ENCODE results near the gene ITGA2.

The ITGA2 gene

GRCh38 chr5:53066088-53066487 is 76.9 kb downstream of the ITGA2 start:
- FAIRE-seq: no peak

GRCh38 chr5:53067641-53068040 is 78.5 kb downstream of the ITGA2 start:
- FAIRE-seq: no peak

DNA sequence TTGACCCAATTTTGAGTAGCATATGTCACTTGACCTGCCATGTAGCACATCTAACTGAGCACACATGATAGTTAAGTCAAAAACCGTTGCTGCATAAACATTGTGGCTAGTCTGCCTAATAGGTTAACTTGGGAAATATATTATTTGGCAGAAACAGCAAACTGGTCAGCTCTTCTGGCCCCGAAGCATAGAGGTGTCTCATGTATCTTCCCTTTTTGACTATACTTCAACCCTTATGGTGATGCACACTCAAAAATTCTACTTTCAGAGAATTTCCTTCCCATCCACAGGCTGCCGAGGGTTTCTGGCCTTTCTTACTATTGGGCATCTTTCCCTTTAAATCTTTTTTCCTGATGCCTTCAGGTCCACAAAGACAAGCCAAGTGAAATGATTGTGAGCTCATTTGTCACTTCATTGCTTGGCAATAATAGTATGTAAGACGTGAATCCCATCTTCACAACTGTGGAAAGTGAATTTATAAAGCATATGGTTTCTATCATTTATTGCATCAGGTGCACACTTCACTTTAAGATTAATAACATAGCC is 79.2 kb downstream of the ITGA2 start:
- FAIRE-seq: no peak

DNA sequence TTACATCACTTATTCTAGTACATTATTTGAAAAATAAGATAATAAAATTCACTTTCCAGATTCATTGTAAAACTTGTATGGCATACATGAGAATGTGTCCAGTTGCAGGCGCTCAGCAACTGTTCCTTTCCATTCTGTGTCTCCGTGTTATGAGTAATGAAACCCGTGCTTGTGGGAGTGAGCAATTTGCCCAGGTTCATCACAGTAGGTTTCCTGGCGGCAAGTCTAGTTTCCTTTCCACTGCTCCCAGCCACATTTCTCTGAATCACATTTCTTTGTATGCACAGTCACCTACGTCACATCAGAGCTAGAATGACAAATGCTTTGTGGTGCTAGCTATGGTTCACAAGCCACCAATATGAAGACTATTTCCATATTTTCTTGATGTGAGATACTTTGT is 80.5 kb downstream of the ITGA2 start:
- FAIRE-seq: no peak

- FAIRE-seq: no peak
Observed at GRCh38 chr5:53071298-53071697, 82.1 kb downstream of the ITGA2 start.

- no peak for FAIRE-seq
Observed at GRCh38 chr5:53071738-53072137, 82.6 kb downstream of the ITGA2 start.

DNA sequence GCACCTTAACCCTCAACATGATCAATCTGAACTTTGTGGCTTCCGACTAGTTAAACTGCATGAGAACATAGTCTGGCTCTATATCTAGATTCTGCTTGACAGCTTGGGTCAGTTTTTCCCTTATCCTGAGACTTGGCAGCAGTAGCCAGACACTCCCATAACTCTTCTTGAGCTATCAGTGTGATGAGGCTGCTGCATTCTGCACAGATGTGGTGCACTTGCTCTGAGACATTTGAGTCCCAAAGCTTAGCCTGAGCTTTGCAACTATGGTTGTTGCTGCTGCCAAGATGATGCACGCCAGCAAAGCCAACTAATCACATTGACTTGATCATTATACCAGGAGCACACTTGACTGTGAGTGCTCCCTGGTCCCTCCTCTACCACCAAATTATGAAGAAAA is 84.2 kb downstream of the ITGA2 start:
- FAIRE-seq: no peak

- FAIRE-seq: no peak
Observed at GRCh38 chr5:53076014-53076583, 86.9 kb downstream of the ITGA2 start.

DNA sequence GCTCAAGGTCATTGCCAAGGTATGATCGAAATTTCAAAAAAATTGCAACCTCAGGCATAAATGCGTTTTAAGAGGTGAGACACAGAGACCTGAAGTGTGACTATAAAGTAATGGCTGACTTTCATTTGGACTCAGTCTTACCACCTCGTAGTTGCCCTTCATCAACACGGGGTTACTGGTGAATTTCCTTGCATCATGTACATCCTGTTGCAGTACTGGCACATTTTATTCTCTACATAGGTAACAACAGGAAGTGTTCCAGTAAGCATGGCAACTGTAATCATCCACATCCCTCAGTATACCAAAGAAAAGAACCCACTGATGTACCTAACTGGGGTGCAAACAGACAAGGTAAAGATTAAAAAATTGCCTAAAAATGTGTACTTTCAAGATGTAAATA is 91.1 kb downstream of the ITGA2 start:
- no peak for FAIRE-seq

DNA sequence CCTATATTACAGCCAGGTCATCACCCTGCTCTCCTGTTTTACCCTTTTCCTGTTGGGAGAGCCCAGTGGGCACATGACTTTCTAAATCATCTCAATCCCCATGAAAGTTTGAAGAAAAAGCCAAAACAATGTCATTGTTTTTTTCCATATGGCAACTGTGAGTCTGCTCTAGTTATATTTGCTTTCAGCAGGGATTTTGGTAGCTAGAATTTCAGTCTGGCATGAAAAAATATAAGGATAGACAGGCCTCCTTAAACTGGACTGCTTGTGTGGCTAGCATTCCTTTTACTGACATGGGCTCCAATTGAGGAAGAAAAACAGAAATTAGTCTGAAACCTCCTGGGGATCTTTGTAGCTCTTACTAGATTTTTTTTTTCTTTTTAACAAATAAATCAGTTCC is 94.8 kb downstream of the ITGA2 start:
- no peak for FAIRE-seq

DNA sequence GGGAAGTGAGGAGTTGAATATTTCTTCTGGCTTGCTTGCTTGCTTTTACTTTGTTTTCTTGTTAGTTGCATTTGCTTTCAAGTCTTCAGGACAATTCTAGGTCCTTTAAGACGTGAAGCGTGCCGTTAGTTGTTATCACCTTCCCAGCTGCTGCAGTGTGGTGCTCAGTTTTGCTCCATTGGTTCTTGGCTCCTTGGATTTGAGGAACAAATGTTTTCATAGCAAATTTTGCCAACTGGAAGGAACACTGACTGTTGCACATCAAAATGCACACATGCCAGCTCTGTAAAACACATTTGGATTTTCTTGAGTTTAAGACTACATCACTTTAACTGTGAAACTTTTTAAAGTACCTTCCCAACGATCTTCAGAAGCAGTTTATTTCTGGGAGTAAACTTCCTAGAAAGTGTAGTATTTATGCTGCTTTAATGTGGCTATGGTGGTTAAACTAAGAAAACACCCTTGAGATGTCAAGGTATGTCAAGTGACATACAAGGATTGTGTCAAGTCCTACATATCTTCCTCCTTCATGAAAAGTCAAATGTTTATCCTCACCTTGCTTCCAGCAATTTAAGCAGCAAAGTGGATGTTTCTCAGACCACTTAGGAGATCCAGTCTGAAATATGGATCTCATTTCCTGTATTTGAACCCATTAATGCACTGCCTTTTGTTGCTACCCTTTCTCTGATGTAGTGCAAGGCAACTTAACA is 95.5 kb downstream of the ITGA2 start:
- FAIRE-seq: no peak

DNA sequence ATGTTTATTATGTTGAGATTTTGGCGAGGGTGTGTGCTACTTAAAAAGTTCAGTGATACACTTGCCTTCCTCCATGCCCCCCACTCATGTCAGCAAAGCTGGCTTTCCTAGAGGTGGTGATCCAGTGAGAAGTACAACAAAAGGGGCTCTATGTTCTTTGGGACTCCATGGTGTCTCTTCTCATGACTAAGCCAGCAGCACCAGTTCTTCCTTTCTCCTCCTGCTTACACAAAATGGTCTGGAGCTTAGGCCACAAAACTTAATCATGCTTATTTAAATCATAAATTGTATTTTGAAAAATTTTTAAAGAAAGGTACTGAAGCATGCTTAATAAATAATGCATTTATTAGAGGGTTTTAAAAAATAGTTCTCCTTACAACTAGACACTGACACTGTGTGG is 98.0 kb downstream of the ITGA2 start:
- no peak for FAIRE-seq

DNA sequence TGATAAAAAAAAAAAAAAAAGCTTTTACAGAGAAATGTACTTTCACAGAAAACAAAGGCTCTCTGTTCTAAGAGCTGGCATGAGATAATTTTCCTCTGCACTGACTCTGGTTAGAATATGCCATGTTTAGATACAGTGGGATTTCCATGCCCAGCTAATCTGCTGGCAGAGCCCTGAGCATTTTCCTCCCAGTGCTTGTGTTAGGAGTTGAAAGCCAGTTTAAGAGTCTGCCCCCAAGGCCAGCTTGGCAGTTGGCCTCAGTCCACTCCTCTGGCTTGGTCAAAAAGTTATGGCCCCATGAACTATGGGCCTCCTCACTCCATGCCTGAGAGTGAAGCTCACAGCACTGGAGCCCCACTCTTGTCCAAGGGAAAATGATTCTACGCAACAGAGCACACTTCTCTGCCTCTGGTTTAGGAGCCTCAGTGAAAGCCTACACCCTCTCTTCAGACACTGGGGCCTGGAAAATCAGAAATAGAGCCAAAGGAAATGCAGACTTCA is 98.5 kb downstream of the ITGA2 start:
- no peak for FAIRE-seq

GRCh38 chr5:53089481-53089991 is 100.4 kb downstream of the ITGA2 start:
- FAIRE-seq: no peak

- no peak for FAIRE-seq
Observed at GRCh38 chr5:53090229-53090628, 101.1 kb downstream of the ITGA2 start.

DNA sequence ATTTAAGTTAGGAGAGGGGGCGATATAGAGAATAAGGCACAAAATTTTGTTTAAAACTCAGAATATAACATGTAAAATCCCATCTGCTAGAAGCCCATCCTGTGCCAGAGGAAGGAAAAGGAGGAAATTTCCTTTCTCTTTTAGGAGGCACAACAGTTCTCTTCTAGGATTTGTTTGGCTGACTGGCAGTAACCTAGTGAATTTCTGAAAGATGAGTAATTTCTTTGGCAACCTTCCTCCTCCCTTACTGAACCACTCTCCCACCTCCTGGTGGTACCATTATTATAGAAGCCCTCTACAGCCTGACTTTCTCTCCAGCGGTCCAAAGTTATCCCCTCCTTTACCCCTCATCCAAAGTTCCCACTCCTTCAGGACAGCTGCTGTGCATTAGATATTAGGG is 102.1 kb downstream of the ITGA2 start:
- FAIRE-seq: no peak

DNA sequence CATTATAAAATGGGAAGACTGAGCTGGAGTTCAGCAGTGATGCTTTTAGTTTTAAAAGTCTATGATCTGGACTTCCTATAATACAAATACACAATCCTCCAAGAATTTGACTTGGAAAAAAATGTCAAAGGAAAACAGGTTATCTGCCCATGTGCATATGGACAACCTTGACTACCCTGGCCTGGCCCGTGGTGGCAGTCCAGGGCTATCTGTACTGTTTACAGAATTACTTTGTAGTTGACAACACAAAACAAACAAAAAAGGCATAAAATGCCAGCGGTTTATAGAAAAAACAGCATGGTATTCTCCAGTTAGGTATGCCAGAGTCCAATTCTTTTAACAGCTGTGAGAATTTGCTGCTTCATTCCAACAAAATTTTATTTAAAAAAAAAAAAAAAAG is 103.1 kb downstream of the ITGA2 start:
- FAIRE-seq: no peak

DNA sequence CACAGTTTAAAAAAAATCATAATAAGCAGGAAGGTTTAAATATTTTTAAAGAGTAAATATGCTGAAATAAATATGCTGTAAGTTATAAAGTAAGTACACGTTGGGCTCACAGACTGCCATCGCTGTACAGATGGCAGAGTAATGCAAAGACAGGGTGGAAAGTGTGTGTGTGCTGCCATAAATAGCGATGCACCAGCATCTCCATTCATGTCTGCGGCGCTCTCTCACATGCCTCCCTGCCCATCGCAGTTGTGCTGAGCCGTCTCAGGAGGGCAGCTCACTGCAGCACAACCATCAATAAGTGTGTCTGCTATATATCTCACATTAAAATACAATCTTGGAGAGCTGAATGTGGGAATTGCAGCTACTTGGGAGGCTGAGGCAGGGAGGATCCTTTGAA is 106.1 kb downstream of the ITGA2 start:
- no peak for FAIRE-seq

DNA sequence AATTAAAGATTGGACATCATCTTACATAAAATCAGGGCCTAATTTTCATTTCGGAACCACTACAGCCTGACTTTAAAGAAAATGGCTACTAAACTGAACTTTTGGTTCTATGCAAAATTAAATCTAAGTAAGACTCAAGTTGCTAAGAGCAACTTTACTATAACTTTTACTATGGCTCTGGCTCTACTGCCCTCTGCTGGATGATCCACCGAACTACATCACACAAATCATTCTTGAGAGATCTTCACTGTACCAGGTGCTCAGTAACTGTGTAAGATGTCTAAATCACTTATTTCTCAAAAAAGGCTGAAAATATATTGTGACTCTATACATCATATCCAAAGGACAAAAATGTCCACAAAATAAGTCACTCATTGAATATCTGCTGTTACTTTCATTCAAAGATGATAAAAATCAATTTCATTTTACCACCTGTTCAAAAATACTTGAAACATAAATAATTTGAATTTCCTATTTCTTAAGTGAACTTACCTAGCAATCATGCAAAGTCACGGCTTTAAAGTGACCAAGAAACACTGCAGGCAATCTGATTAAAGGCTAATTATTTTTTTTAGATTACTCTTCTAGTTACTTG is 106.9 kb downstream of the ITGA2 start:
- FAIRE-seq: peak; percentile 99

GRCh38 chr5:53099546-53099945 is 110.4 kb downstream of the ITGA2 start:
- no peak for FAIRE-seq

GRCh38 chr5:53100606-53101005 is 111.5 kb downstream of the ITGA2 start:
- FAIRE-seq: no peak

DNA sequence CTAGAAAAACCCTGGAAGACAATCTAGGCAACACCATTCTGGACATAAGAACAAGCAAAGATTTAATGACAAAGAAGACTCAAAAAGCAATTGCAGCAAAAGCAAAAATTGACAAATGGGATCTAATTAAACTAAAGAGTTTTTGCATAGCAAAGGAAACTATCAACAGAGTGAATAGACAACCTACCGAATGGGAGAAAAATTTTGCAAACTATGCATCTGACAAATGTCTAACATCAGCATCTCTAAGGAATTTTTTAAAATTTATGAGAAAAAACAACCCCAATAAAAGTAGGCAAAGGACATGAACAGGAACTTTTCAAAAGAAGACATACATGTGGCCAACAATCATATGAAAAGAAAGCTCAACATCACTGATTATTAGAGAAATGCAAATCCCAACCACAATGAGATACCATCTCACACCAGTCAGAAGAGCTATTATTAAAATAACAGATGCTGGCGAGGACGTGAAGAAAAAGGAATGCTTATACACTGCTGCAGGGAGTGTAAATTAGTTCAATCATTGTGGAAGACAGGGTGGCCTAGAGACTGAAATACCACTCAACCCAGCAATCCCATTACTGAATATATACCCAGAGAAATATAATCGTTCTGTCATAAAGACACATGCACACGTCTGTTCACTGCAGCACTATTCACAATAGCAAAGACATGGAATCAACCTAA is 116.6 kb downstream of the ITGA2 start:
- no peak for FAIRE-seq

GRCh38 chr5:53109056-53109442 is 119.9 kb downstream of the ITGA2 start:
- FAIRE-seq: peak; percentile 36
